NCI-H460 (cell line): ENCODE data around the gene COL6A1. TPM values are rescaled to one million over a fixed set of nuclear protein-coding genes. Genes with fewer than 3 reads are reported as not detected.

Experiments used
- total RNA-seq: library from RNA; depleted of rRNA; stranded (reverse); fragments of >200 nt; shearing (Covaris generic); gene quantifications from 2 replicates; pipeline ENCODE4 v1.2.3, GENCODE V29; 2014; rRNA removed

The COL6A1 gene
- total RNA-seq, 1 experiment from 2014 or later: 41.9 TPM

Other genes with a start within 250 kb of the COL6A1 start
- gene COL6A2, start 116.3 kb downstream of the COL6A1 start, total RNA-seq: 3.6 and 4.0 TPM in 2 replicates
- gene FTCD, start 173.8 kb downstream of the COL6A1 start, total RNA-seq: 0.22 TPM in 1 of 2 replicates, not detected in the other
- 6.2 and 10.3 TPM in 2 replicates for gene SPATC1L, start 202.7 kb downstream of the COL6A1 start, total RNA-seq
- 5.3 and 6.0 TPM in 2 replicates for gene LSS, start 247.0 kb downstream of the COL6A1 start, total RNA-seq